Keratinocyte (primary cell): ENCODE results near the gene GET3.

Source experiments
- CTCF ChIP-seq, 3 experiments: IDR thresholded peaks in 1 of 3; conservative IDR thresholded peaks in 1 of 3; optimal IDR thresholded peaks in 1 of 3; 2 replicates in 2 of 3; 3 replicates in 1 of 3; pipeline versions ENCODE3 to v1.5.1; 2011; ENCODE audit warnings: low read length in 3 of 3, mild to moderate bottlenecking in 3 of 3, moderate library complexity in 2 of 3, control low read depth in 1 of 3, inconsistent platforms in 1 of 3; ENCODE audit not compliant: insufficient read depth in 2 of 3; ENCODE audit errors: extremely low read depth in 1 of 3
- EZH2 ChIP-seq: IDR thresholded peaks from one replicate; pipeline ENCODE4 v1.6.1; 2012; ENCODE audit warnings: inconsistent platforms, mild to moderate bottlenecking, low read length, moderate library complexity

- TF ChIP-seq CTCF (optimal IDR thresholded peaks at IDR 0.05 in 1 of 3, IDR thresholded peaks at IDR 0.05 in 1 of 3, conservative IDR thresholded peaks at IDR 0.05 in 1 of 3; ENCODE audit: extremely low read depth in 1 of 3, insufficient read depth in 2 of 3, low read length in 3 of 3) (no peak), EZH2 (no peak)
Observed at GRCh38 chr19:12774588-12775555, 37.6 kb downstream of the GET3 start, which contains the start of gene HOOK2.
